NCI-H1417 treated with DMSO at 0.1 percent for 48 hours (cell line): ENCODE measurements around the gene TRIM2.

ENCODE experiments used
- DNase-seq: peaks from one replicate; lab custom pipeline; 2025; lab: John Stamatoyannopoulos, UW

The TRIM2 gene

DNA sequence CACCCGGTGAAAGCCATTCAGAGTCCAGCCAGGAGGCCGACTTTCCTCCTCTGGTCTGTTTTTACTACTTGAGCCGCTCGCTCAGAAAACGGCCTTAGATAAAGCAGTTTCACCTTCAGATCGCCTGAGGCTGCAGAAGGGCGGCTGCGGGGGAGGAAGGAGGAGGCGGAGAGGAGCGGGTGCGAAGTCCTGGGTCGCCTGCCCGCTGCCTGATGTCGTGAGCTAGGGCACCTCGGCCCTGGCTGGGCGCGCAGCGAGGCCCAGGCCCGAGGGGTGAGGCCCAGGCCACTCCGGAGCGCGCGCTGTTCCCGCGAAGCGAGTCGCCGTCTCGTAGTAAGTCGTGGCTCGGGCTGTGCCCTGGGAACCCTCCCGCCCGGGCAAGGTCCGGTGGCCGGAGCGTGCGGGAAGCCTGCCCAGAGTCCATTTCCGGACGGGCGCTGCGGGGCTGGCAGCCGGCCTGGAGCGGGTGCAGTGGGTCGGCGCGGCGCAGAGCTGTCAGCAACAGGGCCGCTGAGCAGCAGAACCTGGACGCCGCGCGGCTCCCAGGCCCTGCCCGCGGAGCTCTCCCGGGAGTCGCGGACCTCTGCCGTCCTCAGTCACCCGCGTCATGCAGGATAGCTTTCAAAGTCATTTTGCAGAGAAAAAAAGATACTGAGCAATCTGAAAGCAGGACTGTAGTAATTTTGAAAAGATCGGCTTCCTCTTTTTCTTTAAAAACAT, 18.6 kb downstream of the TRIM2 start:
- DNase-seq: no peak

DNA sequence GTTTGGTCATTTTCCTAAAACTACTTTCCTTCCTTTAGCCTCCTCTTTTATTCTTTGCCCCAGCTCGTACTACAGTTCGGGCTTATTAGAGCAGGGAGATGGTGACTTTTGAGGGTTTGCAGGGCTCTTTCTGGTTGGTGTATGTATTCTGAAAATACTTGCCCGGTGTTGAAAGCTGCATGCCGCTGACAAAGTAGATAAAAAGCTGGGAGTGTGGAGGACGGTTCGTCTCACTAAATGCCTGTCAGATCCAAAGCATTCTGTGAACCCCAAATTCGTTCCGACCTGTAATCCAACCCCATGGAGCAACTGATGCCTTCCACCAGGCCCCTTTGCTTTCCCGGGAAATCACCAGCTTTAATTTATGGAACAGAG, 19.2 kb downstream of the TRIM2 start:
- DNase-seq: no peak

DNA sequence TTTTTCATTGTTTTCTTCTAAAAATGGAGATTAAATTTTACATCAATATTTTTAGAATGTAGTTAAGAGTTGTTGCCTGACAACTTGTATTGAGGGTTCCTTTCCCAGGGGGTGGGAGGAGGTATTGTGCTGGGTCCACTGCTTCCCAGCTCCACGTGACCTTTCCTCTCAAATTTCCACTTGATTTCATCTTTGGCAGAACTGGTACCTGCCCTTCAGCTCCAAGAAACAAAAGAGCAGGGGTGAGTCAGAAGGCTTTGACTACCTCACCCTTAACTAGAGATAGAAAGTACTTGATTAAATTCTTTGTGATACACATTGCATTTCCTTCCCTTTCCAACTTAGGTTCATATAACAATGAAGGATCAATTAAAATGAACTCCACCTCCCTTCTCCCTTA, 19.7 kb downstream of the TRIM2 start:
- DNase-seq: no peak

DNA sequence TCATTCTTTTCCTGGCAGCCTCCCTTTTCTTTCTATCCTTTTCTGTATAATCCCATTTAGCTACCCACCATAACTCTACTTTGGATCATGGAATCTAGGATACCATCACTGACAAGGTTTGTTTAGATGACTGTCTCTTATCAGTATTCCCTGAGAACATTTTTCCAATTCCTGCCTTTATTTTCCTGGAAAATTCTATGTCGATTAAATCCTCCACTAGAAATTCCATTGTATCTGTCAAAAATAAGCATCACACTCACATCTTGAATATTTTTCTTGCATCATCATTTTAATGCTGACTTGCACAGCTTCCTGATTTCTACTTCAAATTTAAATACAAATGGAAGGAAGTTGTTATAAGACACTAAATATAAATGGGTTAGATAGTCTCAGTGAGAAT, 20.2 kb downstream of the TRIM2 start:
- no peak for DNase-seq

DNA sequence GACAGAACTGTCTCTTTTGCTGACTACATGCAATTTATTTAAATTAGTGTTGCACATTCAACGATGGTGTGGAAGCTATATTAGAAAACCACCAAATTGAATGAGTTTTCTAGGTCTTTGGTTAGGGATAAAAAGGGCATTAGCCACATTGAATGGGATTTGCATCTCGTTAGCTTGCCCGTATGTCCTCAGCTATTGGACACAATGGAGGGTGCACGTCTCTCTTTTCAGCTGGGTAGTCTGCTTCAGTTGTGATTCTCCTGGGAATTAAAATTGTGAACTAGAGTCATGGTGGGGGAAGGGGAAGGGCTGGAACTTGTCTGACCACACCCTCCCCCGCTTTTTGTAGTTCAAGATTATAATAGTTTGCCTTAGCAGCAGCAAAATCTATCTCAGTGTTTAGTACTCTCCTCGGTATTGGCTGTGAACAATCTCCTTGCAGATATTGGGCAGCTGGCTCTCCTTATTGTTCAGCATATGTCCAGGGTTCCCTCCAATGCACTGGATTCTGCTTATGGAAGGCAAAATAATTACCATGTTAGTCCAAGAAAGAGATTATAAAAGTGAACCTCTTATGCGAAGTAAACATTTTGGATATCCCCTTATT, 23.3 kb downstream of the TRIM2 start:
- no peak for DNase-seq

DNA sequence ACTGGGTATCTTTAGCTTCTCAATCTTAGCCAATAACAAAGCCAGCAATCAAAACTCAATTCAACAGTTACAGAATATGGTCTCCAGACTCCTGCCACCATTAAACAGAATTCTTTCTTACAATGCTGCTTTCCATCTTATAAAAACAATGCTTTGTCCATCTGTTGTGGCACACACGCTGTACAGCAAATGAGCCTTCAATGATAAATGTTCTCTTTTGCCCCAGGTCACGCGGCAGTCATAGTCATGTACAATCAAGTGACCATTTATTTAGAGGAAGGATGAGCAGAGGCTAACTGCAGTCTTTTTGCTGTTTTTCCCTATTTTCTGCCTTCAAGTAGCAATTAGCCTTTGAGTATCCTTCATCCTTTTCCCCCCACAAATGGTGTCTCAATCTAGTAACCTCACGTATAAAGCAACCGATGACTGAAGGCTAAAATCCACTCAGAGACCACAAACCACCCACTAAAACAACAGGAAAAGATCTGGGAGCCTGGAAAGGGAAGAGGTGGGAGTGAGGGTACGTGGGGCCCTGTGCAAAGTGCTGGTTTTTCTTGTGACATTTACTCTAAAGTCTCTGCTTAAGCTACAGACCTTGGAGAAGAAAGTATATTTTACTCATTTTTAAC, 24.4 kb downstream of the TRIM2 start:
- DNase-seq: no peak

DNA sequence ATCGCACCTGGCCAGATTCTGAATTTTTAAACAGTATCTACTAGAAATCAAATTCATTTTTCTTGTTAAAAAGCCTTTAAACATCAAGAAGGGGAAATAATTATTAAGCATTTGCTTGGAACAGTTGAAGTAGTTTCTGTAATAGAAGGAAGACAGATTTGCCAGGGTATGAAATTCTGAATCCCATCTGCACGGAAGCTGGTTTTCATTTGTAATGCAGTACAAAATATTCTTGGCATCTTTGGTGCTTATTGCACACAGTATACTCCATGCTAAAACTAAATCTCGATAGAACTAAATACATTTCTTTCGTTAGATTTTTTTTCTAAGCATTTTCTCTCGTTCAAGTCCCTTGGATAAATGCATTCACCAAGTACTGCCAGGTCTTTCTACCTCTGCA, 25.3 kb downstream of the TRIM2 start:
- DNase-seq: no peak

DNA sequence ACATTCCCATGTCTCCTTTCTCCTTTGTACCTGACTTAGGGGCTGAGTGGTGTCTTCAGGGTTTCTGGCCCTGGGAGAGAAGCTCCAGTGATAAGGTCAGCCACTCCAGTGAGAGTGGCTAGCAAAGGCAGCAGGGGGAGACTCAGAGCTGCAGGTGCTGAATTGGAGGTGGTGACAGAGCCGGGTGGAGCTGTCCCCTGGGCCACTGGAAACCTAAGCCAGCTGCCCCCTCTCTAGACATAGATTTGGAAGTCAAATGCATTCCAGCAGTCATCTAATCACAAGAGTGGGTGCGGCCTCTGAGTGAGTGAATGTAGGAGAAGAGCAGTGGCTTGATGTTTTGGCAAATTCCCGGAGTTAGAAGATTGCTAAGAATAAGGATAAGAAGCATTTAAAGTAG, 28.5 kb downstream of the TRIM2 start:
- DNase-seq: no peak

DNA sequence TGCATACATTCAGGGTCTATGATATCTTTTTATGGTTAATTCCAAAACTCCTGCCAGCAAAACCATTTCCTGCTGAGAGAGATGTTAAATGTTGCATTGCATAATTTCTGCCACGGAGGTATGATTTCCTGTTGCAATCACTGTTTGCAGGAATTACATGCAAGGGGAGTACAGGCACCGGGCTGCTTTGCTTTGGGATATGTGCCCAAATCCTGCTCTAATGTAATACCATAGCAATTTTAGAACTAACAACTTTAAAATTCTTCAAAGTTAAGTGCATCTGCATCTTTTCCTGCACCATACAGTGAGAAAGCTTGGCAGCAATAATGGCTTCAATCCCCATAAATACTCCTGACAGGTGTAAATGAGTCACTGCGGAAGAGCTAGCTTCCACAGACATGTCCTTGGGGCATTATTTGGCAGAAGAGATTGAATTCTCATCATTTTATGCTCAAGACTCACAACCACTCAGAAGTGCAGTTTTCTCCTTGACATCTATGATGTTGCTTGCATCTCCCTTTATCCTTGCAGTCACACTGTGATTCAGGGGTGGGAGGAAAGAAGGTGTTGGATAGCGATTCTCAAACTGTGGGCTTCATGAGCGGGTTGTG, 29.6 kb downstream of the TRIM2 start:
- DNase-seq: no peak

DNA sequence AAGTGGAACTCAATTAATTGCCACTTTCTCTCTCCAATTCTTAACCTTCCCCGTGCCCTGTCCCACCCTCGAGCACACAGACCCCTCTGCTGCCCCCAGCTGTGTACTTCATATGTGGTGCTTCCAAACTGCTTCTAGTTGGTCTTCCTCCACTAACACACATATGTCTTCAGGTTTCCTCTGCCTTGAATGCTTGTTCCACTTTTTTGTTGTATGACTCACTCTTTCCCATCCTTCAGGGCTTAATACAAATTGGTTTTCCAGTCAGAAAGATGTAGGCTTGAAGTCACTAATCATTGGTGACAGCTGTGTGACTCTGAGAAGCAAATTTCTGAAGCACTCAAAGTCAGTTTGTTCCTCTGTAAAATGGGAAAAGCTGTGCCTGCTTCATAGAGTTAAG, 30.6 kb downstream of the TRIM2 start:
- DNase-seq: no peak

DNA sequence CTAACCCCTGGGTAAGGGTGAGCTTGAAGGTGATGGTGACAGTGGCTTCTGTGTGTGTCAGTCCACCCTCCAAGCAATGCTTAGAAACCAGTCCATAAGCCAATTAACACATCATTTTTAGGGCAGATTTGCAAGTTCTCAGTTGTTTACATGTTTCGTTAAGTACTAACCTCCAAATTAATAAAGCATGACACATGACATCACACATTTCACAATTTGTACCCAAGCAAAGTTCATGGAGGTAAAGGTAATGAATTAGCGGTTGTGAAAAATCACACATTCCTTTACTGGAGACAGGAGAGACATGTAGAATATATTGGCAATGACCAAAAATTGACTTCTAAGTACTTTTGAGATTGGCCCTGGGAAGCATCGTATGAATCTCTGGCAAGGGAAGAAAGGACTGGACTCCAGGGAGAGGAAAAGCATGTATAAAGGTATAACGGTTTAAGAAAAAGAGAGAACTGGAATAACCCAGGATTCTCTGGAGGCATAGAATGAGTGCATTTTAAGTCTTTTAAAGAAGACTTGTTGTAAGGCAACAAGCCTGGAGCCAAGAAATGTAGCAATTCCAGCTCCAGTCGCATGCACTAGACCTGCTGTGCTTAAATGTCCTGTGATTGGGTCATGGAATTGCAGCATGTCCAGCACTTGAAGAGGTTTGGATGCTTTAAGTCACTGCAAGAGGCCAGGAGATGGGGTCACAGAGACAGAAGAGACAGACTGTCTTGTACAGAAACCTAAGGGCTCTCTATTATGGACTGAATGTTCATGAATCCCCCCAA, 34.1 kb downstream of the TRIM2 start:
- DNase-seq: no peak

DNA sequence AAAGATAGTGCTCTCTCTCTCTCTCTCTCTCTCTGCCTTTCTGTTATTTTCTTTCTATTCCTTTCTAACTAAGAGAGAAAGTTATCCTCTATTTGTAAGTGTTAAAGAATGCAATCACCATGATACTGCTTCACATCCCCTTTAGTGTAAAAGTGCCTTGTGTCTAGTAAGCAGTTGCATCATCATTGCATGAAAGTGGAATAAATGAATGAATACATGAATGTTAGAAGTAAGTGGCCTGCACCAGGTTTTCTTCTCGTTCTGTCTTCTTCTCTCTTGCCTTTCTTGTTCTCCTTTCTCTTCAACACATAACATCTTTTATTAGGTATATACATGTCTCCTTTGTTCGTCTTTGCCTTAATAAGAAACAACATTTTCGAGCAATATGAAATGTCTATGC, 35.2 kb downstream of the TRIM2 start:
- DNase-seq: no peak

DNA sequence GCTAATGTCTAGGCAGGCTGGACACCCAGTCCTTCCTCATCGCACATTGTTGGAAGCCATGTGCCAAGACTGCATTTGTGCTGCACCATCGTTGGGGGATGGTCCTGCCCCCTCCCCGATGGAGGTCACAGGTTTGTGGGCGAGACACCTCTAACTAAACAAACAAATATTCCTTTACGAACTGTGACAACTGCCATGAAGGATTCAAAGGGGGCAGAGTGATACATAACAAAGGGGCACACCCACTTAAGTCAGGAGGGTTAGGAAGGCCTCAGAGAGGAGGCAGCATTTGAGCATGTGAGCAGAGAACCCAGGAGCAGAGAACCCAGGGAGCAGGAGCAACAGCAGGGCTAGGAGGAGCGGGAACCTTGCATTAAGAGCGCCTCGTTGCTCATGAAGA, 37.1 kb downstream of the TRIM2 start:
- no peak for DNase-seq

DNA sequence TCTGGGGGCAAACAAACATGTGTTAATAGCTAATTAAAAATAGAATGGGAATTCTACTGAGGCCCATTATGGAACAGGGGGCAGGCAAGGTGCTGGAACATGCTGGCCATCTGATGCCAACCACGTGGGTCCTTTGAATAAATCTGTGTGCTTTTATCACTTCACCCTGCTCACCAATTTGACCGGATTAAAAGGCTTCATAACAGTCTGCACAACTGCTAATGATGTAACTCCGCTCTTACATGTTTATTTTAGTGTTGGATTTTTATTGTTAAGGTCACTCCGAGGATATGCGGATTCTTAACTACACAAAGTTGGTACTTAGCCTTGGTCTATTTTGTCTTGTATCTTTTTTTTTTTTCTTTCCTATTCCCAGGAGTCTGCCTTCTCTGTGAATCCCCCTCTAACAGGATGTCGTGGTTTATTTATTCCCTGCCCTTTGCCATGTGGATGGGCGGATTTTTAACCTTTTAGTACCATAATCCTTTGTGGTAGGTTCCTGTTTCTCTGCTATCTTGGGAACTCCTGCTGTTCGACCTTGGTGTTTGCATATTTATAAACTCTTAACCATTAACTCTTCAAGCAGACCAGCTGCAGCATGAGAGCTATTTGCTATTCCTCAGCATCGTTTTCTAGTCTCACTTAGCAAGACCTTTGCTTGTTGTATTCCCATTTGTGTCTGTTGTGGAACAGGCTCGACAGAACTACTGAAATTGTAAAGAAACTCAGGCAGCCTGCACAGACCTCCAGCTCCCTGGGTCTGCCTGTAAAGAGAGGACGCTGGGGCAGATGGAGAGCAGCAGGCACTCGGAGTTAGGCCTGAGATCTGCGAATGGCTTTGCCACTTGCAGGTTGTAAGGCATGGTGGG, 38.0 kb downstream of the TRIM2 start:
- no peak for DNase-seq

DNA sequence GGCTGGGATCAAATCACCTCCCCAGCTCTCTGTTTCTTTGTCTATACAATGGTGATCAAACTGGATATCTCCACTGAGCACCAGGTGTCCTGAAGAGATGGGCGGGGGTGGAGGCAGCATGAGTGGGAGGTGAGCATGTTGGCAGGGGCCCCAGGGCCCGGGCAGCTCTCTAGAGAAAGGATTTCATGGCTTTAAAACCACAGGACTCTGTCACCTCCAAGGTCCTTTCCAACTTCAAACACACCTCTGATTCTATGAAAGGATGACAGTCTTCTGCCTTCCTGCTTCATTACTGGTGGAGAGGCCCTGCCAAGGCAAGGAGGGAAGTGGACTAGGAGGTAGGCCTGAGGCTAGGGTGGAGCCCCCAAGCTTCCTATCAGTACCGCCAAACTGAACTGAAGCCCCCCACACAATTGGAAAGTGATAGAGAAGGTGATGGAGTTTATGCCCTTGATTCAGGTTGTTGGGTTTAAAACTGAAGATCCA, 38.6 kb downstream of the TRIM2 start:
- DNase-seq: no peak

DNA sequence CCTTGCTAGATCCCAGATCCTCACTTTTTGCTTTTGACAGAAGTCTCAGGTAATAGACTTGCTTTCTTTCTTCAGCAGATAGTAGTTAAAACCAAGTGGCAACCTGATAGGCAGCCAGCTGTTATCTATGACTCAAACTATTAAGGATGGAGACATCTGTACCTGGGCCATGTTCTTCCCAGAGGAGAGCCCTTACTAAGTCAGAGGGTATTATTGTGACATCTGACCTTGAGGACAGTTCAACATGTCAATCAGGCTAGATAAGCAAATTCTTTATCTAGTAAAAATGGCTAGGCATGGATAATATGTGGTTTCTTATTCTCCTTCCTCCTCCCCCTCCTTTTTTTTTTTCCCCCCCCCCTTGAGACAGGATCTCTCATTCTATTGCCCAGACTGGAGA, 39.2 kb downstream of the TRIM2 start:
- no peak for DNase-seq

DNA sequence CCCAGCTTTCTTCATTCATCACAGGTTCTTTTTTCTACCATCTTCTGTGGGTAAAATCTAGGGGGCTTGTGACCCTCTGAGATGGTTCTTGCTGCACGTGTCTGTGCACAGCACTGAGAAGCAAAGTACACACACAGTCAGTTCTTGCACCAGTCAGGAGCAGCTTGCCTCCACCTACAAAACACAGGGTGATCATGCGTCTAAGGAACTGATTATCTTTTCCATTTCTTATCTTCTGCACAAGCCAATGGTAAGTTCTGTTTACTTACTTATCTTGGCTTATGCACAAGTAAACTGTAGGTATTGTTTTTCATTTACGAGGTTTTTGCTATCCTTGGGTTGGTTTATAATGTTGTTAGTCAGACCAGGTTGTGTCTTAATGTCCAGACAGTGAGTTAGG, 40.7 kb downstream of the TRIM2 start:
- DNase-seq: no peak

DNA sequence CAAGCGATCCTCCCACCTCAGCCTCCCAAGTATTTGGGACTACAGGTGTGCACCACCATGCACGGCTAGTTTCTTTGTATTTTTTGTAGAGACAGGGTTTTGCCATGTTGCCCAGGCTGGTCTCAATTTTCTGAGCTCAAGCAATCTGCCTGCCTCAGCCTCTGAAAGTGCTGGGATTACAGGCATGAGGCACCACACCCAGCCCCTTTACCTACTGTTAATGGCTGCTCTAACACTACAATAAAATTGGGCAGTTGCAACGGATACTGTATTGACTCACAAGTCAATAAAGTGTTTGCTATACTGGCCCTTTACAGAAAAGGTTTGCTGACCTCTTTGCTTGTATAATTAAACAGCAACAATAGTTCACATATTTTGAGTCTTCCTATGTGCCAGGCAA, 41.5 kb downstream of the TRIM2 start:
- DNase-seq: no peak

DNA sequence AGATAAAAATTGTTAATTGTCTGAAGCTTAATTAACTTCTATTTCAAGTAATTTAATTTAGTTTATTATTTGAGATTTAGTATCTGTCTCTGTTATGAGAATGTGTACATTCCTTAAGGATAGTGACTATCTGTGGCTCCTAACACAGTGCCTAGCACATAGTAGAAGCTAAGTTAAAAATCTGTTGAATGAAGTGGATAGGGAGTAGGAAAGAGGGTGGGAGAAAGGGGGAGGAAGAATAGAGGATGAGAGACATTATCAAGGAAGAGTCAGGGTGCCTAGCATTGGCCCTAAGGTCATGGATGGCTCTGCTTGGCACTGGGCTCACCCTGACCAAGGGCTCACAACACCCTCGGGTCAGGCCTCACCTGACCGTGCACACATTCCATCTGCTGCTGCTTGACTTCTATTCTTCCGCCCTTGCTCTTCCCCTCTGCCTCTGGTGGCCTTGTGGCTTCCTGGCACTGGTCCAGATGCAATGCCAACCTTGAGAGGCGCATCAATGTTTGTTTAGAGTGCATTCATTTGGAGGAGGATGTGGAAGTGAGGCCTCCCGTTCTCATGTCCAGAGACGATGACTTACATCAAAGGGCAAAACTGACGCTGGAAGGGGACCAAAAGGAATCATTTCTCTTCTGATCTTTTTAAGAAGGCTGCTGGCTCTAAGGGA, 42.3 kb downstream of the TRIM2 start:
- no peak for DNase-seq

DNA sequence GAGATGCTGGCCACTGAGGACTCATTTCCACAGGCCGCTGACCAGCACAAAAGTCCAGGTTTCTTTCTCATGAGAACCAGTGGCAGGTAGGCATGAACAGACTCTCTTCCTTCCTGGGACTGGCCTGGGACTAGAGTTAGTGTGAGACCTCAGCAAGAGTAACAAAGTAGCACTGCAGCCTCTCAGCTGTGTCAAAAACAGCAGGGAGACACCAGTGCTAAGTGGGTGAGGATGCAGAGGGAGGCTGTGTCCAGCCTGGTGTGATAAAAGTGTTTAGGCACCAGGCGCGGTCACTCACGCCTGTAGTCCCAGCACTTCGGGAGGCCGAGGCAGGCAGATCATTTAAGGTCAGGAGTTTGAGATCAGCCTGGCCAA, 42.9 kb downstream of the TRIM2 start:
- no peak for DNase-seq

DNA sequence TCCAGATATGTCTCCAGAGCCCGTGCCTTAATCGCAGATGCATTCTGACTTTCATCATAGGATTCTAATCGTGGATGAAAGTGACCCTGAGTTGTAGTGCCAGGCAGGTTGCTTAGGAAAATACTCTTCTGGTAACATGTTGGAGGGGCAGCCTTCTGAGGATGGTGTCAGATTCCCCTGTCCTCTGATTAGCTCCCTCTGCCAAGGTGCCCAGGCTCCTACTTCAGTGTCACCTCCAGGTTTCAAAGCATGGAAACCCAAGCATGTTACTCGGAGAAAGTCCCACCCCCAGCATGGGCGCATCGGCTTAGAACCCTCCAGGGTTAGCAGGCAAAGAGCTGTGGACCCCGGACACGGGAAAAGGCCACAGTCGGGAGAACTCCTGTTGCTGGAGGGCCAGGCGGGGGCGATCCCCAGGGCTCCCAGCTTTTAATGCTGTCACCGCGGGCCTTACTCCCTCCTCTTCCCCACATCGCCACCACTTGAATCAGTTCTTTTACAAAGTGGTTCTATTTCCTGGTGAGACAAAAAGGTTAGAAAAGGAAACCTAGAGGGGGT, 44.5 kb downstream of the TRIM2 start:
- DNase-seq: no peak
